WTC11 (cell line): ENCODE data around the gene TRIP12. TPM values are rescaled to one million over a fixed set of nuclear protein-coding genes. Genes with fewer than 3 reads are reported as not detected.

Experiments used
- ATAC-seq: fragments of 200-7000 bp; cut with Tn5 transposase; 2 replicates; pipeline ENCODE4 v1.10.0; 2021; ENCODE audit warnings: mild to moderate bottlenecking, moderate library complexity
- CTCF ChIA-PET: fragments of 300-600 bp; sonication (Branson Sonifier 250); formaldehyde crosslinking; loops from one replicate; lab custom pipeline; 2021; ENCODE audit warnings: antibody characterized with exemption; lab: Charles Lee
- POLR2A ChIA-PET: fragments of 350-600 bp; sonication (Branson Sonifier 250); formaldehyde crosslinking; loops from one replicate; lab custom pipeline; 2021; ENCODE audit warnings: antibody characterized with exemption; lab: Charles Lee
- DNase-seq: peaks from one replicate; pipeline ENCODE4 v3.0.0; 2021; ENCODE audit warnings: low spot score
- H3K27ac Mint-ChIP-seq: 2 replicates; pipeline ENCODE4 v1.8.0; 2021; ENCODE audit warnings: mixed read lengths
- H3K27me3 Mint-ChIP-seq: 2 replicates; pipeline ENCODE4 v1.8.0; 2021; ENCODE audit warnings: low read depth, mild to moderate bottlenecking, moderate library complexity, mixed read lengths
- H3K36me3 Mint-ChIP-seq: 2 replicates; pipeline ENCODE4 v1.8.0; 2021; ENCODE audit warnings: mixed read lengths
- H3K4me1 Mint-ChIP-seq: 2 replicates; pipeline ENCODE4 v1.8.0; 2022; ENCODE audit warnings: mixed read lengths
- H3K4me3 Mint-ChIP-seq: 2 replicates; pipeline ENCODE4 v1.8.0; 2021; ENCODE audit warnings: mild to moderate bottlenecking, moderate library complexity, mixed read lengths
- H3K9me3 Mint-ChIP-seq: 2 replicates; pipeline ENCODE4 v1.8.0; 2021; ENCODE audit warnings: mixed read lengths
- CREB1 ChIP-seq: sonication (generic); formaldehyde crosslinking; IDR thresholded peaks from 2 replicates; pipeline ENCODE4 v1.8.0; 2023; ENCODE audit warnings: mild to moderate bottlenecking, missing genetic modification reagents
- E2F1 ChIP-seq: sonication (generic); formaldehyde crosslinking; IDR thresholded peaks from 2 replicates; pipeline ENCODE4 v1.8.0; 2022; ENCODE audit warnings: mild to moderate bottlenecking, missing genetic modification reagents
- ELF4 ChIP-seq: sonication (generic); formaldehyde crosslinking; IDR thresholded peaks from 2 replicates; pipeline ENCODE4 v1.8.1; 2022; ENCODE audit warnings: low read depth, mild to moderate bottlenecking, moderate library complexity, missing genetic modification reagents
- EMX1 ChIP-seq: fragments of 250-450 bp; sonication (Bioruptor Pico); IDR thresholded peaks from 2 replicates; pipeline ENCODE4 v1.8.0; 2021; ENCODE audit warnings: mild to moderate bottlenecking
- FOXP1 ChIP-seq: sonication (generic); formaldehyde crosslinking; IDR thresholded peaks from 2 replicates; pipeline ENCODE4 v1.8.0; 2022; ENCODE audit warnings: missing genetic modification reagents, mild to moderate bottlenecking, moderate library complexity, borderline replicate concordance
- IRF2 ChIP-seq: sonication (generic); formaldehyde crosslinking; IDR thresholded peaks from 2 replicates; pipeline ENCODE4 v1.8.0; 2022; ENCODE audit warnings: low read depth, missing genetic modification reagents, borderline replicate concordance
- MLX ChIP-seq: sonication (generic); formaldehyde crosslinking; IDR thresholded peaks from 2 replicates; pipeline ENCODE4 v1.8.1; 2023; ENCODE audit warnings: mild to moderate bottlenecking, missing genetic modification reagents, moderate library complexity
- RORB ChIP-seq: fragments of 250-450 bp; sonication (Bioruptor Pico); IDR thresholded peaks from 2 replicates; pipeline ENCODE4 v1.9.0; 2021; ENCODE audit warnings: mild to moderate bottlenecking
- STAT6 ChIP-seq: sonication (generic); formaldehyde crosslinking; conservative IDR thresholded peaks from 2 replicates; pipeline ENCODE4 v1.8.1; 2023; ENCODE audit warnings: mild to moderate bottlenecking, low read depth, missing genetic modification reagents, moderate library complexity
- TP53 ChIP-seq: sonication (generic); formaldehyde crosslinking; IDR thresholded peaks from 2 replicates; pipeline ENCODE4 v1.8.1; 2023; ENCODE audit warnings: mild to moderate bottlenecking, missing genetic modification reagents
- ZNF138 ChIP-seq: sonication (generic); formaldehyde crosslinking; conservative IDR thresholded peaks from 2 replicates; pipeline ENCODE4 v1.8.1; 2022; ENCODE audit warnings: mild to moderate bottlenecking, moderate library complexity, missing genetic modification reagents
- ZNF232 ChIP-seq: sonication (generic); formaldehyde crosslinking; IDR thresholded peaks from 2 replicates; pipeline ENCODE4 v1.8.0; 2022; ENCODE audit warnings: mild to moderate bottlenecking, missing genetic modification reagents
- ZNF281 ChIP-seq: sonication (generic); formaldehyde crosslinking; IDR thresholded peaks from 2 replicates; pipeline ENCODE4 v1.8.0; 2023; ENCODE audit warnings: mild to moderate bottlenecking, missing genetic modification reagents
- ZNF317 ChIP-seq: sonication (generic); formaldehyde crosslinking; IDR thresholded peaks from 2 replicates; pipeline ENCODE4 v1.8.1; 2023; ENCODE audit warnings: low read depth, mild to moderate bottlenecking, moderate library complexity, missing genetic modification reagents, borderline replicate concordance
- total RNA-seq: library from RNA; stranded (reverse); gene quantifications from 3 replicates; pipeline ENCODE4 v1.2.3, GENCODE V29; 2021

TRIP12 gene
- total RNA-seq, 1 experiment from 2014 or later = 149 TPM

- Mint-ChIP-seq H3K4me3 (no peak overlapping the region), H3K27ac (peak overlapping the region; percentile 21; the same call in 1 of the 2 replicates)
- ATAC-seq = no peak
Measured at GRCh38 chr2:229884775-229885699, 36.8 kb downstream of the TRIP12 start.

More at GRCh38 chr2:229884775-229885699, 36.8 kb downstream of the TRIP12 start:
- ChIA-PET CTCF (interaction anchor here (1.0 kb wide), 1 partner anchor 104 kb away, joined by 4 read pairs; no protein-coding TSS in a partner anchor), POLR2A (no interaction called here)
- Mint-ChIP-seq H3K36me3 (peaks cover 6% of the 10 kb centered on the region; the same call in 1 of the 2 replicates), H3K4me1 (peaks cover 19% of the 10 kb centered on the region), H3K9me3 (no peaks in the 10 kb centered on the region), H3K27me3 (no peaks in the 10 kb centered on the region)
- TF ChIP-seq TP53 (CRISPR knock-in tag) = no peak
- no peak for TF ChIP-seq ZNF232 (CRISPR knock-in tag)
- TF ChIP-seq ELF4 (CRISPR knock-in tag) = no peak
- TF ChIP-seq EMX1 (CRISPR knock-in tag) = no peak
- TF ChIP-seq STAT6 (CRISPR knock-in tag) = no peak
- no peak for TF ChIP-seq CREB1 (CRISPR knock-in tag)
- TF ChIP-seq MLX (CRISPR knock-in tag) = no peak
- TF ChIP-seq FOXP1 (CRISPR knock-in tag) = no peak
- TF ChIP-seq ZNF138 (CRISPR knock-in tag) = no peak
- no peak for TF ChIP-seq E2F1 (CRISPR knock-in tag)
- TF ChIP-seq RORB (CRISPR knock-in tag) = no peak
- no peak for TF ChIP-seq ZNF281 (CRISPR knock-in tag)
- TF ChIP-seq ZNF317 (CRISPR knock-in tag) = no peak
- no peak for TF ChIP-seq IRF2
- no peak for DNase-seq
